K562 (cell line): ENCODE data around the gene NAV2. TPM values are rescaled to one million over a fixed set of nuclear protein-coding genes. Genes with fewer than 3 reads are reported as not detected.

ENCODE experiments used
- ATAC-seq: fragments of 200-7000 bp; cut with Tn5 transposase; 3 replicates; pipeline ENCODE4 v1.9.1; 2020; ENCODE audit warnings: moderate library complexity
- BruUV-seq: library from RNA; stranded (reverse); fragments of 400-500 nt; replicated peaks from 2 replicates; lab custom pipeline; 2021; lab: Mats Ljungman, UMichigan
- CTCF ChIA-PET: fragments of 300-600 bp; formaldehyde crosslinking; extraction: SDS; loops from one replicate; lab custom pipeline; 2021; ENCODE audit warnings: low intra/inter-chr PET ratio; lab: Yijun Ruan, JAX
- POLR2A ChIA-PET: fragments of 300-600, 350-650 bp; sonication (Branson Sonifier 250); formaldehyde crosslinking; extraction: SDS; loops from one replicate; lab custom pipeline; 2021; ENCODE audit warnings: antibody characterized with exemption, inconsistent platforms; lab: Yijun Ruan, JAX
- DNase-seq, 4 experiments: peaks; one replicate each; pipeline versions ENCODE4 v3.0.0 to v3.0.0-alpha.2; 2011 to 2018; ENCODE audit warnings: low spot score in 3 of 4, mixed read lengths in 3 of 4; ENCODE audit errors: extremely low read depth in 1 of 4
- FAIRE-seq: peaks from 2 replicates; lab custom pipeline; 2011; peaks lifted over from hg19 to GRCh38; lab: Jason Lieb, UNC
- H2AFZ ChIP-seq: 2 replicates; pipeline ENCODE4 v1.6.0; 2011; ENCODE audit warnings: low read depth, low read length, control low read depth, inconsistent platforms
- H3K27ac ChIP-seq: fragments of 200-600 bp; 3 replicates; pipeline ENCODE4 v1.8.0; 2011; ENCODE audit warnings: low read depth, mild to moderate bottlenecking, control low read depth, inconsistent platforms, low read length, moderate library complexity, mixed read lengths; ENCODE audit errors: extremely low read depth
- H3K27me3 ChIP-seq, 2 experiments: fragments of 300-600 bp in 1 of 2; 2 replicates in 1 of 2; 3 replicates in 1 of 2; pipeline versions ENCODE4 v1.6.0 to v1.8.0; 2011; ENCODE audit warnings: inconsistent platforms in 2 of 2, low read length in 2 of 2, mild to moderate bottlenecking in 1 of 2, mixed read lengths in 1 of 2, moderate library complexity in 1 of 2; ENCODE audit not compliant: control insufficient read depth in 2 of 2, insufficient read depth in 2 of 2
- H3K36me3 ChIP-seq: fragments of 300-600 bp; 3 replicates; pipeline ENCODE4 v1.8.0; 2011; ENCODE audit warnings: mild to moderate bottlenecking, low read length, inconsistent platforms; ENCODE audit not compliant: control insufficient read depth, insufficient read depth
- H3K4me1 ChIP-seq, 2 experiments: fragments of 200-600 bp in 1 of 2; replicated peaks in 1 of 2; 2 replicates in 1 of 2; 3 replicates in 1 of 2; pipeline versions ENCODE4 v1.5.1 to v1.8.0; 2011; ENCODE audit warnings: inconsistent platforms in 2 of 2, low read length in 2 of 2, mild to moderate bottlenecking in 1 of 2, mixed read lengths in 1 of 2, moderate library complexity in 1 of 2; ENCODE audit not compliant: control insufficient read depth in 2 of 2, insufficient read depth in 2 of 2
- H3K4me2 ChIP-seq: 2 replicates; pipeline ENCODE4 v1.6.1; 2011; ENCODE audit warnings: low read length, control low read depth, inconsistent platforms, mixed read lengths; ENCODE audit not compliant: insufficient read depth
- H3K4me3 ChIP-seq: fragments of 200-600 bp; sonication (generic), shearing (Covaris generic); 2 replicates; pipeline ENCODE4 v1.5.1; 2016; ENCODE audit warnings: control low read depth, inconsistent platforms
- H3K79me2 ChIP-seq: fragments of 200-600 bp; 3 replicates; pipeline ENCODE4 v1.8.0; 2011; ENCODE audit warnings: low read length, inconsistent platforms; ENCODE audit not compliant: control insufficient read depth, insufficient read depth
- H3K9ac ChIP-seq, 2 experiments: 2 replicates each; pipeline versions ENCODE4 v1.6.0 to v1.6.1; 2011; ENCODE audit warnings: low read depth in 2 of 2, low read length in 2 of 2, control low read depth in 1 of 2, inconsistent platforms in 1 of 2, mild to moderate bottlenecking in 1 of 2, mixed read lengths in 1 of 2; ENCODE audit not compliant: insufficient read depth in 1 of 2
- H3K9me1 ChIP-seq: one replicate; pipeline ENCODE4 v1.6.0; 2011; ENCODE audit warnings: inconsistent platforms, mild to moderate bottlenecking, low read length, moderate library complexity; ENCODE audit not compliant: control insufficient read depth, insufficient read depth
- H3K9me3 ChIP-seq: replicated peaks from 2 replicates; pipeline ENCODE4 v1.5.1; 2011; ENCODE audit warnings: low read depth, low read length, inconsistent platforms; ENCODE audit not compliant: control insufficient read depth, insufficient read depth
- H4K20me1 ChIP-seq: replicated peaks from 2 replicates; pipeline ENCODE4 v1.6.1; 2011; ENCODE audit warnings: low read length, inconsistent platforms, mixed read lengths; ENCODE audit not compliant: control insufficient read depth, insufficient read depth
- CLOCK ChIP-seq: fragments of 250-450 bp; sonication (Bioruptor Pico); IDR thresholded peaks from 2 replicates; pipeline ENCODE4 v1.4.0; 2020; ENCODE audit warnings: mild to moderate bottlenecking, moderate library complexity, borderline replicate concordance
- DLX4 ChIP-seq: fragments of 250-450 bp; sonication (Bioruptor Pico); IDR thresholded peaks from 2 replicates; pipeline ENCODE4 v1.6.1; 2021; ENCODE audit warnings: mild to moderate bottlenecking
- FOS ChIP-seq: IDR thresholded peaks from 3 replicates; pipeline ENCODE4 v1.6.1; 2011; ENCODE audit not compliant: insufficient read length; ENCODE audit errors: extremely low read depth
- HOMEZ ChIP-seq: fragments of 250-450 bp; sonication (Bioruptor Pico); IDR thresholded peaks from 2 replicates; pipeline ENCODE4 v1.4.0; 2020; ENCODE audit warnings: mild to moderate bottlenecking, moderate library complexity
- LCOR ChIP-seq: sonication (generic); formaldehyde crosslinking; IDR thresholded peaks from 2 replicates; pipeline ENCODE4 v1.8.0; 2022; ENCODE audit warnings: mild to moderate bottlenecking, missing genetic modification reagents
- ZNF395 ChIP-seq: fragments of 200-800 bp; sonication (Bioruptor generic); IDR thresholded peaks from 2 replicates; pipeline ENCODE4 v1.6.1; 2017; ENCODE audit warnings: missing genetic modification characterization, missing compliant biosample characterization
- ZNF644 ChIP-seq: fragments of 200-800 bp; sonication (Bioruptor generic); IDR thresholded peaks from 2 replicates; pipeline ENCODE4 v1.6.1; 2016; ENCODE audit warnings: low read depth, missing genetic modification characterization, missing compliant biosample characterization
- WGBS: fragments of 100-300 bp; shearing (Covaris generic); methylation state at CpG from one replicate; pipeline ENCODE4 v1.1.6; 2016; ENCODE audit warnings: low coverage, mixed read lengths; ENCODE audit not compliant: insufficient coverage; ENCODE audit errors: missing lambda C conversion rate; 5-methylcytosine and 5-hydroxymethylcytosine counted together
- in situ Hi-C: fragments of 300-500 bp; cut with MboI; formaldehyde crosslinking; loops from 4 replicates; pipeline ENCODE4 v1.15.0; 2018; ENCODE audit warnings: inconsistent platforms, mixed read lengths
- intact Hi-C: fragments of 100-400 bp; cut with micrococcal nuclease; formaldehyde crosslinking; loops from 2 replicates; pipeline ENCODE4 v1.14.2; 2022
- polyA plus RNA-seq, 8 experiments: library from polyadenylated mRNA; depleted of rRNA in 4 of 8; stranded (reverse) in 5 of 8; unstranded in 3 of 8; fragments of >200 nt; fragmentation: Nextera tagmentation in 2 of 8; fragmentation: Illumina TruSeq in 1 of 8; extraction: Ambion mirVana in 2 of 8; extraction: Trizol in 1 of 8; gene quantifications; 2 replicates each; pipeline versions ENCODE4 v1.2.1 to v1.2.3, GENCODE V29; 2011 to 2014; ENCODE audit warnings: inconsistent platforms in 1 of 8, missing spikeins in 1 of 8
- total RNA-seq, 7 experiments: library from RNA; depleted of rRNA in 6 of 7; stranded (reverse); fragments of >200 nt in 6 of 7; fragmentation: Illumina TruSeq in 2 of 7; extraction: Trizol in 2 of 7; gene quantifications; 2 replicates each; pipeline versions ENCODE4 v1.2.1 to v1.2.3, GENCODE V29; 2011 to 2021; ENCODE audit warnings: low replicate concordance in 1 of 7

NAV2 gene
- total and polyA plus RNA-seq, 9 of the 15 experiments (the other 6 are each of a cell fraction or from before 2014, with no cell fraction given) = 0.03 to 0.35 (median 0.05) TPM

GRCh38 chr11:20000351-20001134, 287.9 kb downstream of the NAV2 start:
- DNase-seq = no peak
- Histone ChIP-seq H3K27ac (no peak overlapping the region; the same call in 2 of the 3 replicates), H3K4me3 (no peak overlapping the region), H3K9ac (peak overlapping the region in 1 of 2 experiments; percentile 2; a peak in 2 of 4 replicates), H2AFZ (peak overlapping the region; percentile 33; the same call in 1 of the 2 replicates), H3K79me2 (no peaks in the 10 kb centered on the region), H3K27me3 (0 out of 5 replicates have a peak, but pooled peaks cover 0 to 10% of the 10 kb centered on the region in 2 experiments), H3K9me3 (no peaks in the 10 kb centered on the region), H4K20me1 (no peaks in the 10 kb centered on the region), H3K4me2 (no peak overlapping the region), H3K36me3 (no peaks in the 10 kb centered on the region), H3K9me1 (no peaks in the 10 kb centered on the region), H3K4me1 (peaks cover 5 to 10% of the 10 kb centered on the region in 2 experiments; a peak in 4 of 5 replicates)
- WGBS = 57% methylated on average over 11 of the region's 13 CpGs
- ChIA-PET POLR2A (interaction anchor here (0.6 to 1.4 kb wide), 3 partner anchors 9 to 34 kb away, joined by 3 to 5 read pairs (median 3); no protein-coding TSS in a partner anchor), CTCF (no interaction called here)
- no TSS peak for BruUV-seq
- TF ChIP-seq DLX4 (CRISPR knock-in tag) (no peak), FOS (no peak), CLOCK (CRISPR knock-in tag) (no peak), ZNF644 (tag) (no peak), HOMEZ (CRISPR knock-in tag) (no peak), ZNF395 (CRISPR knock-in tag) (no peak), LCOR (CRISPR knock-in tag) (no peak)
- FAIRE-seq = no peak
- peak; percentile 37 for ATAC-seq
- intact Hi-C loops (no loop called here), in situ Hi-C loops (no loop called here)
